Lung (tissue), 12 donors: ENCODE results near the gene MARK2. TPM values are rescaled to one million over a fixed set of nuclear protein-coding genes. Genes with fewer than 3 reads are reported as not detected.

Experiments used
- ATAC-seq: fragments of 200-7000 bp; cut with Tn5 transposase; one replicate; pipeline ENCODE4 v1.9.1; 2020; ENCODE audit warnings: moderate number of reproducible peaks; ENCODE audit not compliant: insufficient read depth, low FRiP score
- DNase-seq, 3 donors: peaks; one replicate each; pipeline ENCODE4 v3.0.0-alpha.2; 2013 to 2017
- H3K27ac ChIP-seq, 2 donors: one replicate each; pipeline ENCODE4 v1.5.1; 2013; ENCODE audit warnings: mild to moderate bottlenecking in 2 of 2, moderate library complexity in 2 of 2, control low read depth in 1 of 2, inconsistent platforms in 1 of 2, low read depth in 1 of 2, low read length in 1 of 2
- H3K27me3 ChIP-seq, 3 donors: one replicate each; pipeline ENCODE4 v1.5.1; 2013; ENCODE audit warnings: low read length in 2 of 3; ENCODE audit not compliant: control insufficient read depth in 3 of 3, insufficient read depth in 3 of 3
- H3K36me3 ChIP-seq, 4 donors: one replicate each; pipeline ENCODE4 v1.5.1; 2013; ENCODE audit warnings: low read length in 4 of 4, mild to moderate bottlenecking in 1 of 4, moderate library complexity in 1 of 4; ENCODE audit not compliant: control insufficient read depth in 4 of 4, insufficient read depth in 4 of 4
- H3K4me1 ChIP-seq, 5 donors: one replicate each; pipeline ENCODE4 v1.5.1; 2013; ENCODE audit warnings: low read length in 5 of 5, mild to moderate bottlenecking in 2 of 5, moderate library complexity in 1 of 5; ENCODE audit not compliant: control insufficient read depth in 5 of 5, insufficient read depth in 5 of 5
- H3K4me3 ChIP-seq: one replicate; pipeline ENCODE4 v1.5.1; 2013; ENCODE audit warnings: mild to moderate bottlenecking, control low read depth, moderate library complexity
- H3K9ac ChIP-seq, 2 donors: one replicate each; pipeline ENCODE4 v1.5.1; 2013; ENCODE audit warnings: low read length in 2 of 2, control low read depth in 1 of 2; ENCODE audit not compliant: insufficient read depth in 1 of 2
- H3K9me3 ChIP-seq, 4 donors: one replicate each; pipeline ENCODE4 v1.5.1; 2013; ENCODE audit warnings: low read length in 3 of 4, mild to moderate bottlenecking in 1 of 4, moderate library complexity in 1 of 4; ENCODE audit not compliant: control insufficient read depth in 4 of 4, insufficient read depth in 3 of 4
- CTCF ChIP-seq: IDR thresholded peaks from 2 replicates; pipeline ENCODE4 v1.5.1; 2012; ENCODE audit warnings: mild to moderate bottlenecking; ENCODE audit errors: control extremely low read depth, extremely low read depth
- WGBS, 2 donors: extraction: QIAGEN DNeasy Blood & Tissue Kit; methylation state at CpG; one replicate each; pipeline ENCODE4 v1.1.7; 2013; 5-methylcytosine and 5-hydroxymethylcytosine counted together
- polyA plus RNA-seq, 2 donors: library from polyadenylated mRNA; stranded (reverse); fragments of 200-250 nt; gene quantifications; one replicate each; pipeline ENCODE4 v1.2.1, GENCODE V29; 2013
- total RNA-seq, 2 donors: library from RNA; depleted of rRNA in 1 of 2; stranded (reverse); fragments of >200 nt in 1 of 2; gene quantifications; one replicate each; pipeline ENCODE4 v1.2.1, GENCODE V29; 2014 to 2021
- donor health status: control.
- donor health status: control.
- donor health status: Bipolar disorder and iron deficiency.
- donor health status: healthy.
- donor health status: DM: yes; HTN: yes; CAD: no.

Gene MARK2
- total and polyA plus RNA-seq, 4 donors, result 15.5 to 42.9 (median 32.3) TPM

DNA sequence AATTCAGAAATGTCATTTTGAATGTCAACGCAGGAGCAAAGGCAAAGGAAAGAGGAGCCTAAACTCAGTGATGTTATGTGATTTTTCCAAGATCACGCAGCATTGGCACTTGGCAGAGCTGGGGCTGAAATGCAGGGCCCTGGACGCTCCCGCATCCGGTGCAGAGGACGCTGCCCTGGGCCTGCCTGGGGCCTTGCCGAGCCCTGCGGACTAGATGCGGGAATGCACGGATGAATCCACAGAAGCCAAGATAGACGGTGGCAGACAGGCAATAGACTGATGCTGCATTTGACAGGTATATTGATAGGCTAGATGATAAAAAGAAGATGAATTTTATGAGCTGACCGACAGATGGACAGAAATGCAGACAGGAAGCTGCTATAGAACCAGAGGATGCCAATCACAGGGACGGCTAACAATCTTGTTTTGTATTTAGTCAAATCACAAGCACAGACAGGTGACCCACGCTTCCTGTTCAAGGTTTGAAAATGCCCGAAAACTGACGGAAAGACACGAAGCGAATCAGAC lies 696 bp upstream of the MARK2 start:
- H3K4me1 ChIP-seq, result peaks cover 5 to 42% (median 15%) of the 10 kb centered on the region in 5 donors
- no peak for TF ChIP-seq CTCF
- peak overlapping the region; percentile 81 to 93 for H3K27ac ChIP-seq
- WGBS, 2 donors, result 19 to 31% methylated on average over 18 of the region's 18 CpGs
- H3K9ac ChIP-seq, result peak overlapping the region; percentile 50 to 89
- no peaks in the 10 kb centered on the region for H3K9me3 ChIP-seq
- no peak overlapping the region for H3K4me3 ChIP-seq
- H3K27me3 ChIP-seq, result no peaks in the 10 kb centered on the region
- ATAC-seq, result no peak
- H3K36me3 ChIP-seq, result peaks cover 0 to 5% (median 3%) of the 10 kb centered on the region in 4 donors
- DNase-seq, result peak in 1 of 3 donors; percentile 8

- peak in 2 of 3 donors; percentile 31 to 37 for DNase-seq
Measured at GRCh38 chr11:63839508-63840355, 822 bp downstream of the MARK2 start.

DNA sequence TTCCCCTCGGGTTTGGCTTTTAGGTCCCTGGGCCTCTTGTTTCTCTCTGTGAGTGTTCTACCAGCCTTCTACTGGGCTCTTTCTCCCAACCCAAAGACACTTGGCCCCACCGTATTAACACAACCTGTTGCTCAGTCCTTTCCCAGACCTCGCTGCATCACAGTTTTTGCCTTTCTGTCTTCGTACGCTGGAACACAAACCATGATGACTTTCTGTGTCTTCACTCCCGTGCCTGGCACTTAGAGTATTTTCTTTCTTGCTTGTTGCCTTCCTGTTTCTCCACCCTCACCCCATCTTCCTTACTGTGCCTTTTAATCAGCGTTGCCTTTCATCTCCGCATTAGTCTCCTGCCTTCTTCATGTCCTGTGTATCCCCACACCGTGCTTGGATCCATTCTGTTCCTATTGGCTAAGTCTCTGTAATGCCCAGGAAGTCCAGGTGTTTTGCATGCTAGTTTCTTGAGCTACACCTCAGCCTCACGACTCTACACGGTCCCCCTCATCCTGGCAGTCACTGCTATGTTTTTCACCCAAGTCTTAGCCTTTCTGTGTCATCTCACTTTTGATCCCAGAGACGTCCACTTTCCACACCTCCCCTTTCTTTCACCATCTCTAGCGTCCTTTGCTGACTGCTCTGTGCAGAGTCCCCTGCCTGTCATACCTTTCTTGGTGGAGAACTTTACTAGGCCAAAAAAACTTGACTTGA lies 1.6 kb downstream of the MARK2 start:
- 4 to 7% methylated on average over 13 of the region's 13 CpGs for WGBS, 2 donors
- peak overlapping the region; percentile 77 to 84 for H3K9ac ChIP-seq
- H3K27ac ChIP-seq, result peak overlapping the region; percentile 88 to 90
- H3K36me3 ChIP-seq, result peaks cover 0 to 8% (median 6%) of the 10 kb centered on the region in 4 donors
- H3K9me3 ChIP-seq, result no peaks in the 10 kb centered on the region
- H3K4me3 ChIP-seq, result peak overlapping the region; percentile 75
- ATAC-seq, result no peak
- no peak for DNase-seq
- TF ChIP-seq CTCF, result no peak
- peaks cover 9 to 43% (median 24%) of the 10 kb centered on the region in 5 donors for H3K4me1 ChIP-seq
- H3K27me3 ChIP-seq, result no peaks in the 10 kb centered on the region

More at GRCh38 chr11:63839508-63840355, 822 bp downstream of the MARK2 start:
- 1% methylated on average over 38 to 40 of the region's 40 CpGs for WGBS, 2 donors
- H3K4me1 ChIP-seq, result peaks cover 5 to 43% (median 21%) of the 10 kb centered on the region in 5 donors
- H3K9me3 ChIP-seq, result no peaks in the 10 kb centered on the region
- ATAC-seq, result no peak
- H3K9ac ChIP-seq, result peak overlapping the region; percentile 77 to 84
- peak overlapping the region; percentile 88 to 90 for H3K27ac ChIP-seq
- no peak for TF ChIP-seq CTCF
- H3K27me3 ChIP-seq, result no peaks in the 10 kb centered on the region
- peaks cover 0 to 8% (median 4%) of the 10 kb centered on the region in 4 donors for H3K36me3 ChIP-seq
- H3K4me3 ChIP-seq, result peak overlapping the region; percentile 75
